Smooth muscle cell of the pulmonary artery (primary cell): ENCODE results near the gene FBXO48. TPM values are rescaled to one million over a fixed set of nuclear protein-coding genes. Genes with fewer than 3 reads are reported as not detected.

Source experiments
- total RNA-seq: library from RNA; depleted of rRNA; stranded (reverse); fragments of >200 nt; gene quantifications from 2 replicates; pipeline ENCODE4 v1.2.3, GENCODE V29; 2014

The FBXO48 gene, protein sequence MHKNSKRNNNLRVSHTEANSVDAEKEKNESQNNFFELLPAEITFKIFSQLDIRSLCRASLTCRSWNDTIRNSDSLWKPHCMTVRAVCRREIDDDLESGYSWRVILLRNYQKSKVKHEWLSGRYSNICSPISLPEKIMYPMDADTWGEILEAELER
- total RNA-seq, result 0.26 and 0.39 TPM in 2 replicates

DNA sequence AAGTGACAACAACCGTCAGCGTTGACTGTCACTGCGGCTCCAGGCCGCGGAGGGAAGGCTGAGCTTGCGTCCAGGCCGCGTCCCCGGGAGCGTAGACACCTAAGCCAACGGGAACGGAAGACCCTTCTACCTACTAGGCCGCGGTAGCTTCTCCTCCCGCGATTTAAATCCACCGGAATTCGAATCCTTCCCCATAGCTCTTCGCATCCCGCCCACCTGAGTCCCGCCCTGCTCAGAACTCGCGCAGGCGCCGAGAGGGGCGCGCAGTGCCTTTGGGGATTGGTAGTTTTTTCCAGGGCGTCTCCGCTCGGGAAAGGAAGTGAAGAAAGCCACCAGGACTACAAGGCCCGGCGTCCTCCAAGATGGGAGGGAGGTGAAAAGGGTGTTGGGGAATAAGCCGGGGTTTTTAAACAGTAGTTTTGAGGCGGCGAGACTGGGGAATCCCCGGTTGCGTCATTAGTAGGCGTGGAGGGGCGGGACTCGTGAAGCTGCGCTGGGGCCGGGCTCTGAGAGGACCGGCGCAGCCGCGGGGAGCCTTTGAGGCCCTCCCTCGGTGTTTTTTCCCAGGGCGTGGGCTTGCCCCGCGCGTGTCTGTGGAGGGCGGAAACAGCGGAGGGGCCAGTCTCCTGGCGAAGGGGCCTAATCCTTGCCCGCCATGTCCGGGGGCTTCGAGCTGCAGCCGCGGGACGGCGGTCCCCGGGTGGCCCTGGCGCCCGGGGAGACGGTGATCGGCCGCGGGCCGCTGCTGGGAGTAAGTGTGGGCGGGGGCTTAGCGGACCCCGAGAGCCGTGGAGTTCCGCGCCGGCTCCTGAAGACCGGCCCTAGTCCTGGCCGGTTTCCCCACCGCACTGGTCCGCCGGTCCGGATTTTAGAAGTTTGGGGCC lies at the start of gene FBXO48, which contains the start of gene APLF:
TSS of gene FBXO48 (minus strand) at position 218 of the 884 bp plus-strand sequence. CDS start 2,149 bp downstream, outside the sequence.
TSS of gene APLF (plus strand) at position 509 of the 884 bp plus-strand sequence. CDS start at position 656, 147 bp downstream.

Other genes with a start within 250 kb of the FBXO48 start
- 32.8 and 38.9 TPM in 2 replicates for gene PPP3R1, start 214.8 kb downstream of the FBXO48 start, total RNA-seq
- gene CNRIP1, start 147.3 kb downstream of the FBXO48 start, total RNA-seq, result 20.5 and 21.6 TPM in 2 replicates
- gene PLEK, start 102.0 kb downstream of the FBXO48 start, total RNA-seq, result 0.07 and 0.10 TPM in 2 replicates
- gene APLF, start 291 bp upstream of the FBXO48 start, total RNA-seq, result 3.5 and 5.6 TPM in 2 replicates
- gene PROKR1, start 176.3 kb upstream of the FBXO48 start, total RNA-seq, result not detected in 2 replicates